HG02970 (cell line): ENCODE data around the gene NAIF1.
"Not testable (repeated sequence)": the region's sequence is repeated elsewhere in the genome, so short reads cannot be mapped to it uniquely, and the experiment has no call there.

Source experiments
- ATAC-seq: cut with Tn5 transposase; IDR thresholded peaks from one replicate; pipeline ENCODE4 v1.9.1; 2021; ENCODE audit warnings: mild to moderate bottlenecking, moderate library complexity, moderate number of reproducible peaks; ENCODE audit not compliant: unreplicated experiment, low FRiP score

Gene NAIF1

GRCh38 chr9:128040783-128041182, 26.3 kb downstream of the NAIF1 start:
- not testable (repeated sequence) for ATAC-seq

DNA sequence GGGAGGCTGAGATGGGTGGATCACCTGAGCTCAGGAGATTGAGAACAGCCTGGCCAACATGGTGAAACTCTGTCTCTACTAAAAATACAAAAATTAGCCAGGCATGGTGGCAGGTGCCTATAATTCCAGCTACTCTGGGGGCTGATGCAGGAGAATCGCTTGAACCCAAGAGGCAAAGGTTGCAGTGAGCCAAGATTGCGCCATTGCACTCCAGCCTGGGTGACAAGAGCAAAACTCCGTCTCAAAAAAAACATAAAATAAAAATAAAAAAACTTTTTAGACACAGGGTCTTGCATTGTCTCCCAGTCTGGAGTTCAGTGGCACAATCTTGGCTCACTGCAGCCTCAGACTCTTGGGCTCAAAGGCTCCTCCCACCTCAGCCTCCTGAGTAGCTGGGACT, 30.6 kb downstream of the NAIF1 start:
- not testable (repeated sequence) for ATAC-seq

- ATAC-seq, result no peak
Measured at GRCh38 chr9:128034821-128035652, 32.1 kb downstream of the NAIF1 start.

- ATAC-seq, result no peak
Measured at GRCh38 chr9:128033609-128034008, 33.5 kb downstream of the NAIF1 start.

- ATAC-seq, result no peak
Measured at GRCh38 chr9:128027705-128028104, 39.4 kb downstream of the NAIF1 start.

- ATAC-seq, result no peak
Measured at GRCh38 chr9:128026773-128027541, 40.2 kb downstream of the NAIF1 start.

DNA sequence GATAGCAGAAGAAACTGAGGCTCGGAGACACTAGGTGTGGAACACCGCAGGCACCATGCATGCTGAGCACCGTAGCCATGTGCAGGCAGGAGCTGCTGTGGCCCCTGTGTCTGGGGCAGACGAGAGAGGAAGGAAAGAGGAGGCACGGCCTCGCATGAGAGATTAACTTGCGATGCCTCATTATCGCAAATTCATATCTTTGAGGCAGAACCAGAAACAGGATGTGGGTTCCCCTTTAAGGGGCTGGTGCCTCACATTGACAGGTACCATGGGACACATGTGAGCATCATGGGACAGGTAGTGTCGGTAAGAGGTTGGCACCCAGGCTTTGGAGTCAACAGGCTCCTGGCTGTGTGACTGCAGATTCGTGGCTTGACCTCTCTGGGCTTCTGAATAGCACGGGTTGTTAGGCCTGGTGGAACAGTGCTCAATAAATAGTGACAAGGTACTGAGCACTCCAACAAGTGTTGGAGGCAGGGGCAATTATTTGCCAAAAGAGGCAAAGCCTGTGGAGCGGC, 40.8 kb downstream of the NAIF1 start:
- ATAC-seq, result no peak

DNA sequence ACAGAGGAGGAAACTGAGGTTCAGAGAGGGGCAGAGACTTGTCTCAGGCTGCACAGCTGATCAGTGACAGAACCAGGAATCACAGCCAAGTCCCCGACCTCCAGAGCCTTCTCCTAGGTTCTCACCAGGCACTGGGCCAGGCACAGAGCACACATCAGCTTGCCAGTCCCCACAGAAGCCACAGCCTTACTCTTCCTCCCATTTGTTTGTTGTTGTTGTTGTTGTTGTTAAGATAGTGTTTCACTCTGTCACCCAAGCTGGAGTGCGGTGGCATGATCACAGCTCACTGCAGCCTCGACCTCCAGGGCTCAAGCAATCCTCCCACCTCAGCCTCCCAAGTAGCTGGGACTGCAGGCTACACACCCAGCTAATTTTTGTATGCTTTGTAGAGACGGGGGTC, 41.4 kb downstream of the NAIF1 start:
- no peak for ATAC-seq

- ATAC-seq, result no peak
Measured at GRCh38 chr9:128024761-128025308, 42.3 kb downstream of the NAIF1 start.

- not testable (repeated sequence) for ATAC-seq
Measured at GRCh38 chr9:128023671-128024070, 43.4 kb downstream of the NAIF1 start.

DNA sequence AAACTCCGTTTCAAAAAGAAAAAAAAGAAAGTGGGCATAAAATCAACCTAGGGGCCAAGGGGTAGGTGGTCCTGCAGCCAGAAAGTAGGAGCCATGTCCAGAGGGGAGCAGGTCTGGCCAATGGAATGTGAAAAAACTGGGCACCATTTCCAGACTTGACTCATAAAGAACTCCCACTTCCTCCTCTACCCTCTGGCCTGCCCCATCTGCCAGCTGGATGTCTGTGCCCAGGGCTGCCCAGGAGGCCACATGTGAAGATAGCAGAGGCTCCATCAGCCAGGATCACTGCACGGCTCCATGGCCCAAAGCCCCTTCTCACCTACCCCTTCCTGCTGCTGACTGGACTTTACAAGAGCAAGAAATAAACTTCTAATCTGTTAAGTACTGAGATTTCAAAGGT, 44.2 kb downstream of the NAIF1 start:
- no peak for ATAC-seq

DNA sequence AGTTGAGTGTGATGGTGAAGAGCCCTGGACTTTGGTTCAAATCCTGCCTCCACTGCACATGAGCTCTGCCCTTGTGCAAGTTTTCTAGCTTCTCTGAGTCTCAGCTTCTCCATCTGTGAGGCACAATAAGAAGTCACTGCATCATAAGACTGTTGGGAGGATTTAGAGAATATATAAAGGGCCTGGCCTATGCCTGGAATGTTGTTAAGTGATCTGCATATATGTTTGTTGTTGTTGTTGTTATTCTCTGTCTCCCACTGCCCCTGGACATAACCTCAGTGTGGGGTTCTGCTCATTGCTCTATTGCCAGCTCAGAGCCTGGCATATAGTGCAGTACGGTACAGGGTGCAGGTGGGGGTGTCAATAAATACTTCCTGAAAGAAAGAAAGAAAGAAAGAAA, 46.0 kb downstream of the NAIF1 start:
- ATAC-seq, result no peak

- ATAC-seq, result no peak
Measured at GRCh38 chr9:128020692-128021091, 46.4 kb downstream of the NAIF1 start.

GRCh38 chr9:128015696-128016095, 51.4 kb downstream of the NAIF1 start:
- ATAC-seq, result no peak
